NB4 (cell line): ENCODE measurements around the gene DLX2.
"Not testable (repeated sequence)": the region's sequence is repeated elsewhere in the genome, so short reads cannot be mapped to it uniquely, and the experiment has no call there.

ENCODE experiments used
- DNase-seq: peaks from one replicate; pipeline ENCODE4 v3.0.0; 2010; ENCODE audit warnings: low read depth
- H3K4me3 ChIP-seq: one replicate; pipeline ENCODE4 v1.5.1; 2011; ENCODE audit warnings: mild to moderate bottlenecking, low read depth, low read length, moderate library complexity
- MYC ChIP-seq: IDR thresholded peaks from 2 replicates; pipeline ENCODE4 v1.6.1; 2011; ENCODE audit warnings: low read depth, low read length
- POLR2A ChIP-seq: IDR thresholded peaks from 2 replicates; pipeline ENCODE4 v1.6.1; 2011; ENCODE audit warnings: mild to moderate bottlenecking; ENCODE audit not compliant: insufficient read length; ENCODE audit errors: extremely low read depth
- TF ChIP-seq, protein P1 (sequence below): IDR thresholded peaks from 2 replicates; pipeline ENCODE4 v1.6.1; 2011; ENCODE audit warnings: low read depth, low read length
- TF ChIP-seq, protein P2 (sequence below): IDR thresholded peaks from one replicate; pipeline ENCODE4 v1.5.1; 2012; ENCODE audit warnings: low read depth, low read length

The DLX2 gene

DNA sequence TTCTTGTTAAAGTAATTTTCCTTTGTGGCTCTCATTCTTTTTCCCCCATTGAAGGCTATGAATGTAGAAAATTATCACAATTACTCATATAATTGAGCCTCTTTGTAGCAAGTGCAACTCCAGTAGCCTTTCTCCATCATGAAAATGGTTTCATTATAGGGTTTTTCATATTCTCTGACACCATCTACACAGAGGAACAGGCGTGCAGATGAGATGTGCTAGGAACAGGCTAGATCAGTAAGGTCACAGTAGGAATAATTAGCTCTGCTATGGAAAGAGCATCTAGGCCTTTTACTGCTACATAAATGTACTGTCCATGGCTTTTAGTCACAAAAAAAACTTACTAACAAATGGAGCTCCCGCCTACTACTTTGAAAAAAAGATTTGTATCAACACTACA lies 30.0 kb downstream of the DLX2 start:
- TF ChIP-seq POLR2A (no peak), MYC (no peak)
- TF ChIP-seq, protein P1, sequence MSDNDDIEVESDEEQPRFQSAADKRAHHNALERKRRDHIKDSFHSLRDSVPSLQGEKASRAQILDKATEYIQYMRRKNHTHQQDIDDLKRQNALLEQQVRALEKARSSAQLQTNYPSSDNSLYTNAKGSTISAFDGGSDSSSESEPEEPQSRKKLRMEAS: no peak
- TF ChIP-seq, protein P2, sequence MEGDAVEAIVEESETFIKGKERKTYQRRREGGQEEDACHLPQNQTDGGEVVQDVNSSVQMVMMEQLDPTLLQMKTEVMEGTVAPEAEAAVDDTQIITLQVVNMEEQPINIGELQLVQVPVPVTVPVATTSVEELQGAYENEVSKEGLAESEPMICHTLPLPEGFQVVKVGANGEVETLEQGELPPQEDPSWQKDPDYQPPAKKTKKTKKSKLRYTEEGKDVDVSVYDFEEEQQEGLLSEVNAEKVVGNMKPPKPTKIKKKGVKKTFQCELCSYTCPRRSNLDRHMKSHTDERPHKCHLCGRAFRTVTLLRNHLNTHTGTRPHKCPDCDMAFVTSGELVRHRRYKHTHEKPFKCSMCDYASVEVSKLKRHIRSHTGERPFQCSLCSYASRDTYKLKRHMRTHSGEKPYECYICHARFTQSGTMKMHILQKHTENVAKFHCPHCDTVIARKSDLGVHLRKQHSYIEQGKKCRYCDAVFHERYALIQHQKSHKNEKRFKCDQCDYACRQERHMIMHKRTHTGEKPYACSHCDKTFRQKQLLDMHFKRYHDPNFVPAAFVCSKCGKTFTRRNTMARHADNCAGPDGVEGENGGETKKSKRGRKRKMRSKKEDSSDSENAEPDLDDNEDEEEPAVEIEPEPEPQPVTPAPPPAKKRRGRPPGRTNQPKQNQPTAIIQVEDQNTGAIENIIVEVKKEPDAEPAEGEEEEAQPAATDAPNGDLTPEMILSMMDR: no peak
- DNase-seq: no peak
- H3K4me3 ChIP-seq: no peak overlapping the region

DNA sequence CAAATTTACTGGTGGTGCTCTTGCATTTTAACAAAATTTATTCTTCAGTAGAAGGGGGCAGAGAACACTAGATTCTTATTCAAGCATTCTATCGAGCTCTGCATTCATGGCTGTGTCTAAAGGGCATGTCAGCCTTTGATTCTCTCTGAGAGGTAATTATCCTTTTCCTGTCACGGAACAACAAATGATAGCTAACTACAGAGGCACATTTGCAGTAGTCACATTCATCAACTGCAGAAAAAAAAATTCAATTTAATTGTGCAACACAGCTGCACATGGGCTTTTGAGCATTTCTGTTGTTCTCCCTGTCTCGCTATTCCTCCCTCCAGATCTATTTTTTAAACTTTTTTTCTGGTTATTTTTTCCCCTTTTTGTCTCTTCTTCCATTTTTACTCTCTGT lies 30.4 kb downstream of the DLX2 start:
- no peak for DNase-seq
- no peak overlapping the region for H3K4me3 ChIP-seq
- TF ChIP-seq, protein P2: no peak
- no peak for TF ChIP-seq POLR2A
- TF ChIP-seq, protein P1: no peak
- TF ChIP-seq MYC: no peak

DNA sequence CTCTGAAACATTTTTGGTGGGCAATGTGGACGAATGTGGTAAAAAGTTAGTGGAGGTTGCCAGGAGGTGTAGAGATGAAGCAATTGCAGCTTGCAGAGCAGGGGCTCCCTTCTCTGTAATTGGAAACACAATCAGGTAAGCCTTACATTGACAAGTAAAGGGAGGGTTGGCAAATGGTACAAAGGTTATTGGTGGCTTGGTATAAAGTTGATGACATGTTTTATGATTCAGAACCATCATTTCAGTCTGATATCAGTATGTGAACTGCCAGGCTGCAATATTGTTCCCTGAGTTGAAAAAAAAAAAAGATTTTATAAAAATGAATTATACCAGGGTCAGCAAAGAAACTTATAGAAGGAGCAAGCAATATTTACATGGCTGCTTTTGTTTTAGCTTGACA lies 31.8 kb downstream of the DLX2 start:
- H3K4me3 ChIP-seq: no peak overlapping the region
- TF ChIP-seq POLR2A: no peak
- TF ChIP-seq, protein P2: no peak
- no peak for TF ChIP-seq MYC
- TF ChIP-seq, protein P1: no peak

DNA sequence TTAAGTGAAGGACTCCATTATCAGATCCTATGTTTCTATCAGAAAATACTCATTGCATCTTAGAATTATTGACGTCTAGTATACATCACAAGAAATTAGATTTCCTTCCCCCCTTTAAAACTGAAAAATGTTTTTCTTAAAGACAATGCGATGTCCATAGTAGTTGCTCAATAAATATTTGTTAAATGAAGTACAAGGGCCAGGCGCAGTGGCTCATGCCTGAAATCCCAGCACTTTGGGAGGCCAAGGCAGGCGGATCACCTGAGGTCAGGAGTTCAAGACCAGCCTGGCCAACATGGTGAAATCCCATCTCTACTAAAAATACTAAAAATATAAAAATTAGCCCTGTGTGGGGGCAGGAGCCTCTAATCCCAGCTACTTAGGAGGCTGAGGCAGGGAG lies 34.8 kb downstream of the DLX2 start:
- DNase-seq, H3K4me3 ChIP-seq: not testable (repeated sequence)

More for the DNA sequence above, 31.8 kb downstream of the DLX2 start:
- DNase-seq: no peak

DNA sequence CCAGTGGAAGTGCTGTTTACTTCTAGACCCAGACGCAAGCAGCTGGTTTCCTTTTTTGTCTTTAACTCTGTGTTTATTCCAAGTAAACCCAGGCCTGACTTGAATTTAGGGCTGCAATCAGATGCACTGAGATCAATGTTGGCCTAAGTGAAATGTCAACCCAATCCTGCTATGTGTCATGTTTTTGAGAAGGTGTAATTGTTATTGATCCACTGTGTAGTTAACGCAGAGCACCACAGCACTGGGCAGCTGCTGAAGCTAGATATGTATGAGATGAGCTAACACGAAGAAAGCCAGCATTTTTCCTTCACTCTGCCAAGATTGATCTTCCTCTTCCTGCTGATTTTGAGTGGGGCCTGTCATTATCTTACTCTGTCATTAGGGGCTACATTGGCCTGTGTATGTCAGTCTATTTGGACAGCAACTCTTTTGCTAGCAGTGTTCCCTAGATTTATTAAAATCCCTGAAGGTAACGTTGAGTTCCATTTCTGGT lies 36.3 kb downstream of the DLX2 start:
- H3K4me3 ChIP-seq: no peak overlapping the region
- no peak for DNase-seq
- no peak for TF ChIP-seq MYC
- TF ChIP-seq, protein P2: no peak
- TF ChIP-seq, protein P1: no peak
- TF ChIP-seq POLR2A: no peak

DNA sequence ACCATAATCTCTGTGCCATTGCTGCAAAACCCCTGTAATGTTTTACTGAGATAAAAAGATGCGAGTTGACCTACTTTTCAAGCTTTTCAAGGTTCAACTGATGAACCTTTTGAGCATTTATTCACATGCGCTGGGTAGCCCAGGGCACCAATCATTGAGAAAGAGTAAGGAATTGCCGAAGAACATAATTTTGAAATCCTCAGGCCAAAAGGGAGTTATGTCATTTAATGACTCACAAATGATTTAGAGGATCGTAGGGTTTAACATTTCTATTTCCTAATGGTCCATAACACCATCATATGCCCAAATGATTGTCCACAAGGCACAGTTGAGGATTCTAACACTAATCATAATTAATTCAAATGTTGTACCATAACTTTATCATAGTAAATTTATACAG lies 37.6 kb downstream of the DLX2 start:
- no peak overlapping the region for H3K4me3 ChIP-seq
- no peak for DNase-seq
- TF ChIP-seq, protein P1: no peak
- TF ChIP-seq, protein P2: no peak
- TF ChIP-seq POLR2A (no peak), MYC (no peak)
